SK-MEL-5 (cell line): ENCODE measurements around the gene AFAP1. TPM values are rescaled to one million over a fixed set of nuclear protein-coding genes. Genes with fewer than 3 reads are reported as not detected.
"Not testable (repeated sequence)": the region's sequence is repeated elsewhere in the genome, so short reads cannot be mapped to it uniquely, and the experiment has no call there.

Experiments
- DNase-seq: peaks from one replicate; pipeline ENCODE4 v3.0.0-alpha.2; 2016; ENCODE audit warnings: low read depth, low spot score
- in situ Hi-C: cut with HindIII; loops from 2 replicates; pipeline ENCODE4 v1.10.0; 2016; ENCODE audit warnings: low sequenced_read_pairs, high pct_unique_total_duplicates, low pct_unique_long_range_greater_than_20kb
- total RNA-seq: library from RNA; depleted of rRNA; stranded (reverse); fragments of >200 nt; shearing (Covaris generic); gene quantifications from 2 replicates; pipeline ENCODE4 v1.2.3, GENCODE V29; 2014

The AFAP1 gene
- total RNA-seq, 1 experiment from 2014 or later = 10.3 TPM

GRCh38 chr4:7937006-7937405 lies 2.7 kb downstream of the AFAP1 start:
- in situ Hi-C loops = no loop called here
- DNase-seq = no peak

- in situ Hi-C loops = no loop called here
- DNase-seq = no peak
These were observed 5.8 kb downstream of the AFAP1 start for GRCh38 chr4:7933651-7934510.

- DNase-seq = no peak
- in situ Hi-C loops = no loop called here
These were observed 7.4 kb downstream of the AFAP1 start for GRCh38 chr4:7932287-7932686.

- in situ Hi-C loops = no loop called here
- DNase-seq = peak; percentile 49
These were observed 10.3 kb downstream of the AFAP1 start for GRCh38 chr4:7929118-7929951.

DNA sequence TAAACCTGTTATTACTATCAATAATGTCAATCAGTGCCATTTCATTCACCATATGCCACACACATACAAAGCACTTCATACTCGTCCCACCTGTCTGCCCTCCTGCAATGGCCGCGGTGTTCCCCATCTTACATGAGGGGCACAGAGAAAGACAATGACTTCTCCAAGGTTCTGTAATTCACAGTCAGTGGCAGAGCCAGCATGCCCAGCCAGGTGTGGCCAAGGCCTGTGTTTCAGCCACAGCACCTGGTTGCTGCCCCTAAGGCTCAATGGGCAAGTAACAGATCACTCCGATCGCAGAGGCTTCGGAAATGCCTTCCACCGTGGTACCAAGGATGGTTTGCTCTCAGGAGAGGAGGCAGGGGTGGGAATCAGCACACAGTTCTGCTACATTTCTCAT lies 10.9 kb downstream of the AFAP1 start:
- DNase-seq = no peak
- in situ Hi-C loops = no loop called here

GRCh38 chr4:7926822-7927221 lies 12.8 kb downstream of the AFAP1 start:
- in situ Hi-C loops = no loop called here
- no peak for DNase-seq

DNA sequence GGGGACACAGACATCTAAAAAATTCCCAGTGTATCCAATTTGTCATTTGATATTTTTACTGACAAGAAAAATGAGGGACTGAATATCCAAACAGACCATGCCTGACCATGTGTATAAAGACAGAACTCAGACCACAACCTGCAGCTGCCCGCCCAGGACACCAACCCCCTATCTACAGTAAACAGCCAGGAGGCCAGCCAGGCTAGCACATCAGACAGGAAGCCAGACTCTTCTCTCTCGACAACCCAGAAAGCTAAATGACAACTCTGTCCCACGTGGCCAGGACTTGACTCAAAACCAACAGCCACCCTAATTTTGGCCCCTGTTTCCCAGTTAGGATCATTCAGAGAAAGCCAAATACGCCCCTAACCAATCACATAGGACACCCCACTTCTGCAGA lies 15.1 kb downstream of the AFAP1 start:
- no peak for DNase-seq
- in situ Hi-C loops = no loop called here

DNA sequence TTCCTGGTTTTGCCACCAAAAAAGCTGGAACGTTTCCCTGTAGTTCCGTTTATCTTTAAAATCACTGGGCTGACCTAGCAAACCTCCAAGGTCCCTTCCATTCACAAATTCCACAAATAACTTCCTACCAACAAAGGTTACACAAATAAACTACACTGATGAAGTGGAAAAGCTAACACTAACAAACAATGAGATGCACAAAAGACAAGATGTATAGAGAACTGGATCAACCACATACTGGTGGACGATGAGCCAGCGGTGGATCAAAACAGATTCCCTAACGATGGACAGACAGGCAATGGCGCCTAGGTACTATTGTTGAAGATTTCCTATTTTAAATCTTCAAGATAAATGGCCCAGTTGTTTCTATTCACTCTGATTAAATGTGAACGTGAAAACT lies 15.5 kb downstream of the AFAP1 start:
- DNase-seq = no peak
- in situ Hi-C loops = no loop called here

- DNase-seq = no peak
- in situ Hi-C loops = no loop called here
These were observed 17.2 kb downstream of the AFAP1 start for GRCh38 chr4:7922466-7922865.

GRCh38 chr4:7918981-7919380 lies 20.7 kb downstream of the AFAP1 start:
- in situ Hi-C loops = no loop called here
- no peak for DNase-seq

GRCh38 chr4:7918187-7918586 lies 21.5 kb downstream of the AFAP1 start:
- in situ Hi-C loops, DNase-seq: not testable (repeated sequence)

DNA sequence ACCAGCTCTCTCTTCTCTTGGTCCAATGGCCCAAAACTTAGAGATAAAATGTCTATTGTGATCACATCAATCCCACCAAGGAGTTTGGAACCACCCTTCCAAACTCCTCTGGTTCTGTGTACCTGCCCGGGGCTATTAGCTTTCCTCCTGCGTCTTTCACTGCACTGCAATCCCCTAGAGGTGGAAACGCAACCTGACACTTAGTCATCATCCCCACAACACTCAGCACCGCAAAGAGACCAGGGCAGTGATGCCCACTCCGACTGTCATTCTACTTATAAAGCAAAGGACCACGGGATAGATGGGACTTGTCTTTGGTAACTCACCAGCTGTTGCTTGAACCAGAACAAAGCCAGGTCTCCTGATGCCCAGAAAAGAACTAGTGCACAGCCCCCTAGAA lies 22.0 kb downstream of the AFAP1 start:
- in situ Hi-C loops = no loop called here
- peak; percentile 6 for DNase-seq

- DNase-seq = no peak
- in situ Hi-C loops = no loop called here
These were observed 23.8 kb downstream of the AFAP1 start for GRCh38 chr4:7915875-7916242.

DNA sequence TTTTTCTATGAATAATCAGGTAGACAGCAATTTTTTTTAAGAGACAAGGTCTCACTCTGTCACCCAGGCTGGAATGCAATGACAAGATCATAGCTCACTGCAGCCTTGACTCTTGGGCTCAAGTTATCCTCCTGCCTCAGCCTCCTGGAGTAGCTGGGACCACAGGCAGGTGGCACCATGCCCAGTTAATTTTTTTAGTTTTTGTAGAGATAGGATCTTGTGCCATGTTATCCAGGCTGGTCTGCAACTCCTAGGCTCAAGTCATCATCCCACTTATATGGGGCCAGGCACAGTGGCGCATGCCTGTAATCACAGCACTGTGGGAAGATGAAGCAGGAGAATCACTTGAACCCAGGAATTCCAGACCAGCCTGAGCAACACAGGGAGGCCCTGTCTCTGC lies 26.8 kb downstream of the AFAP1 start:
- in situ Hi-C loops = no loop called here
- no peak for DNase-seq

DNA sequence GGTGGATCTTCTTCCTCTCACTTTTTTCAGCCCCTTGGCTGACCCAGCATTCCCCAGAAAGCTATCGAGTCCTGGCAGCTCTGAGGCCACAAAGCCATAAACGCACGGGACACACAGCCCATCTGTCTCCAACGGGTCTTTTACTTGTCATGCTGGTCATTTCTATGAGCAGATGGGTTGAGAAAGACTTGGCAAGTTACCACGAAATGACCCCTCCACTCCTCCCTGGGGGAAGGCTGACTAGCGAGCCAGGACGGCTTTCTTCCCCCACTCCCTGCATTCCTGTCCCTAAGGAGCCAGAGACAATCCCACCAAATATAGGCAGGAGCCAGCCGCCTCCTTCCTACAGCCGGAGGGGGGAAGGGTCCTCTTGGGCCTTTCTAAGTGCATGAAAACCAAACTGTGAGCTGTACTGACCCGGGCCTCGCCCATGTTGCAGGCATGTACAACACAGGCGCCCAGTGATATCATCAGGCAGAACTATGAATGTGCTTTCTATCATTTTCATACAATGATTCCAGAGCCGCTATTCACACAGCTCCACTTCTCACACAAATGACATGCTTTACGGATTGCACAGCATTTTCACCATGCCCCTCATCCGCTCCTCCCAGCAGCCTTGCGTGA lies 28.6 kb downstream of the AFAP1 start:
- no peak for DNase-seq
- in situ Hi-C loops = no loop called here

DNA sequence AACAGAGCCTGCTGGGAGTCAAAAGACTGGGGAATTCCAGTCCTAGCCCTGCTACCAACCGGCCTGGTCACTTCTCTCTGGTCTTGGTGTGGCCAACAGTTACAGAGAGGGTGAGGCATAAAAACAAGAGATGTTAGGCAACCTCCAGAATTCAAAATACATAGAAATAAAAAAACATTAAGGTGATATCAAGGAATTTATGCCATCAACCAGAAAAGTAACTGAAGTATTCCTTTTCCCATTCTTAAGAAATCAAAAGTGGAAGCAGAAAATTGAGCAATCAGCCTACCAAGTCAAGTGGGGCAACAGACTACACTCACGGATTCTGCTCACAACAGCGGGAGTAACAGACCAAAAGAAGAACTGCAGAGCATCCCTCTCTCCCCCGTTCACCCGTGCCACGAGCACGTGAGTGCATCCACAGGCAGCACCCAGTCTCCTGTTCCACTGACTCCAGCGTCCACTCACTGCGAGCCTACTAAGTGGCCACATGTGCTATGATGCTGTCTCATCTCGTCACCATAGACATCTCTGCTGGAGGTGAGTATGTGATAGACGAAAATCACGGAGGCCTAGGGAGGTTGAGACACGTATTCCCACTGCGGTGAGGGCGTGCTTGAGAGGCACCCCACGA lies 29.3 kb downstream of the AFAP1 start:
- DNase-seq = no peak
- in situ Hi-C loops = no loop called here

DNA sequence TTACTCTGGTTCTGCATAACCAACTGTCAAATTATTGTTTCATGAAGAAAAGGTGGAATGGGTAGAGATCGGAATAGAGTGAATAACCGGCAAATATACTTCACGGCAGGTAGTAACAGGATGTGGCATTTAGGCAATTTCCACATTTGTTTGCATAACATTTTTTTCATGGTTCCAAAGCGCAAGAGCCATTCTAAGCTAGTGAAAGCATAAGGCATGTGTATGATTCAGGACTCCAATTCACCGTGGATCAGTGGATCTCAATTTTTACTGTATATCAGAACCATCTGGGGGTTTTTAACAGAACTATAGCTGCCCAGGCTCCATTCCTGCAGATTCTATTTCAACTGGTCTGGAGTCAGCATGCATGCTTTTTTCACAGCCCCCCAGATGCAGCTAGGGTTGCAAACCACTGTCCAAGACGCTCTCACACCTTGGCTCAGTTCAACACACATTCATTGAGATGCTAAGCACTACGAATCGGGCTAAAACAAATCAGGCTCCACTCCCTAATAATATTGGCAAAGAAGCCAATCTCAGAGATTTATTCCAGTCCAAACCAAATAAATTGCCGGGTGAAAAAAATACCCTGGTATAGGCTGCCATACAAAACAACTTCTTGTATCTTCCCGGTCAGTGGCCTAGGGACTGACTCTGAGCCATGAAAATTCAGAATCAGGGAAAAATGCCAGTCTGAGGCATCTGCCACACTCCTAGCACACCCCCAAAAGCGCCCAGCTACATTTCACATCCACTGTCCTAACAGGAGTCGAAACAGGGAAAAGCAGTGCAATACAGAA lies 30.0 kb downstream of the AFAP1 start:
- in situ Hi-C loops = no loop called here
- no peak for DNase-seq
